ENCODE results near the gene SDSL.

DNA sequence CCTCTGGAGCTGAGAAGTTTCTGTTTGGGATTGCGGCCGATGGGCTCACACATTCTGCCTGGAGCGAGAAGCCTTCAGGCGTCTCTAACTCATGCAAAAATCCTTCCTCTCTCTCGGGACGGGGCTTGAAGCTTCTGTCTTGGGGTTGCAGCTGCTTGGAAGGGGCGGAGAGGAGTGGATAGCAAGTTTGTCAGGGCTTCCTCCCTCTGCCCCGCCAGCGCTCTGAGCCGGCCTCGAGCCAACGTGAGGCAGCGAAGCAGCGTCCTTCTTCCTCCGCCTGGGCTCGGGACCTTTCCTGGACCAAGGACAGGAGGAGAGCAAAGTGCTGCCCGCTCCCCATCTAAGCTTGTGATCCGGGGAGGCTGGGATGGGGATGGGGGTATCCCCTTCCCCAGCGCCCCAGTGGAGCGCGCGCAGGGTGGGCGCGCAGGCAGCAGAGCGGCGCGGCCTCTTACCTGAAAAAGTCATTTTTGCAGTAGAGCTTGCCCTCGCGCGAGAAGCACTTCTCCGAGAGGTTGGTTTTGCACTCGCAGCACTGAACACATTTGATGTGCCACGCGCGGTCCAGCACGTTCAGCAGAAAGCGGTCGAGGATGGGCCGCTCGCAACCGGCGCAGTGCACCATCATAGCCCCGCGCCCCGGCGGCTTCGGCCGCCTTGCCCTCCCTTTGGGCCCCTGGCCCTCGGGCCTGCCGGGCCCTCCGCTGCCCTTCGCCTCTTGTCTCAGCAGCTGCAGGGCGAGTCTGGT lies 48.9 kb downstream of the SDSL start:
- TF ChIP-seq, protein P1, sequence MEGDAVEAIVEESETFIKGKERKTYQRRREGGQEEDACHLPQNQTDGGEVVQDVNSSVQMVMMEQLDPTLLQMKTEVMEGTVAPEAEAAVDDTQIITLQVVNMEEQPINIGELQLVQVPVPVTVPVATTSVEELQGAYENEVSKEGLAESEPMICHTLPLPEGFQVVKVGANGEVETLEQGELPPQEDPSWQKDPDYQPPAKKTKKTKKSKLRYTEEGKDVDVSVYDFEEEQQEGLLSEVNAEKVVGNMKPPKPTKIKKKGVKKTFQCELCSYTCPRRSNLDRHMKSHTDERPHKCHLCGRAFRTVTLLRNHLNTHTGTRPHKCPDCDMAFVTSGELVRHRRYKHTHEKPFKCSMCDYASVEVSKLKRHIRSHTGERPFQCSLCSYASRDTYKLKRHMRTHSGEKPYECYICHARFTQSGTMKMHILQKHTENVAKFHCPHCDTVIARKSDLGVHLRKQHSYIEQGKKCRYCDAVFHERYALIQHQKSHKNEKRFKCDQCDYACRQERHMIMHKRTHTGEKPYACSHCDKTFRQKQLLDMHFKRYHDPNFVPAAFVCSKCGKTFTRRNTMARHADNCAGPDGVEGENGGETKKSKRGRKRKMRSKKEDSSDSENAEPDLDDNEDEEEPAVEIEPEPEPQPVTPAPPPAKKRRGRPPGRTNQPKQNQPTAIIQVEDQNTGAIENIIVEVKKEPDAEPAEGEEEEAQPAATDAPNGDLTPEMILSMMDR (IDR thresholded peaks at IDR 0.05): no peak
- TF ChIP-seq POLR2A (IDR thresholded peaks at IDR 0.05): no peak

All from sigmoid colon (tissue), 3 donors.